Measurements from ENCODE around the gene USP13.

DNA sequence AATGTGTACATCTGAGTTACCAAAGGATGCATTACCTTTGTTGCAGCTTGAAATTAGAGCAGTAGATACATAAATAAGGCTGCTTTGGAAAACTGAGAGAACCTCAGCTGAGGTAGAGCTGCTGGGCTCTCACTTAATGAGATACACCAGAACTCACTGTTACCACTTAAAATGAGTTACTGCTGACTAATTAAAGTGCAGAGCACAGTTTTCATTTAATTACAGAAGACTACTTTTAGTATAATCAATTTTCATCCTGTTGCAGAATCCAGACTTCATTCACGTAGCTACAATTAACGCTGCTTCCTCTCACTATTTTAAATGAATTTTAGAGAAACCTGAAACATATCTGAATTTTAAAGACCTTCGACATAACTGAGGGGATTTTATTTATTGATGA lies 169.5 kb downstream of the USP13 start:
- TF ChIP-seq, protein P1, sequence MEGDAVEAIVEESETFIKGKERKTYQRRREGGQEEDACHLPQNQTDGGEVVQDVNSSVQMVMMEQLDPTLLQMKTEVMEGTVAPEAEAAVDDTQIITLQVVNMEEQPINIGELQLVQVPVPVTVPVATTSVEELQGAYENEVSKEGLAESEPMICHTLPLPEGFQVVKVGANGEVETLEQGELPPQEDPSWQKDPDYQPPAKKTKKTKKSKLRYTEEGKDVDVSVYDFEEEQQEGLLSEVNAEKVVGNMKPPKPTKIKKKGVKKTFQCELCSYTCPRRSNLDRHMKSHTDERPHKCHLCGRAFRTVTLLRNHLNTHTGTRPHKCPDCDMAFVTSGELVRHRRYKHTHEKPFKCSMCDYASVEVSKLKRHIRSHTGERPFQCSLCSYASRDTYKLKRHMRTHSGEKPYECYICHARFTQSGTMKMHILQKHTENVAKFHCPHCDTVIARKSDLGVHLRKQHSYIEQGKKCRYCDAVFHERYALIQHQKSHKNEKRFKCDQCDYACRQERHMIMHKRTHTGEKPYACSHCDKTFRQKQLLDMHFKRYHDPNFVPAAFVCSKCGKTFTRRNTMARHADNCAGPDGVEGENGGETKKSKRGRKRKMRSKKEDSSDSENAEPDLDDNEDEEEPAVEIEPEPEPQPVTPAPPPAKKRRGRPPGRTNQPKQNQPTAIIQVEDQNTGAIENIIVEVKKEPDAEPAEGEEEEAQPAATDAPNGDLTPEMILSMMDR (IDR thresholded peaks at IDR 0.05; ENCODE audit: low read depth, low read length), result no peak
- TF ChIP-seq EZH2phosphoT487 (IDR thresholded peaks at IDR 0.05; ENCODE audit: low read depth), result no peak

All from OCI-LY3 (cell line).